Omental fat pad (tissue), 4 donors: ENCODE data around the gene C3orf20. TPM values are rescaled to one million over a fixed set of nuclear protein-coding genes. Genes with fewer than 3 reads are reported as not detected.

Experiments used
- ATAC-seq: fragments of 150-250 bp; one replicate; pipeline ENCODE4 v1.9.1; 2016; ENCODE audit warnings: mild to moderate bottlenecking, moderate library complexity; ENCODE audit not compliant: low FRiP score
- DNase-seq: peaks from one replicate; pipeline ENCODE4 v3.0.0-alpha.2; 2019; ENCODE audit warnings: low spot score
- CTCF ChIP-seq, 3 donors: fragments of 450-650 bp; IDR thresholded peaks; one replicate each; pipeline ENCODE4 v1.5.1; 2016 to 2017; ENCODE audit warnings: antibody characterized with exemption in 3 of 3, mild to moderate bottlenecking in 3 of 3, moderate library complexity in 2 of 3
- total RNA-seq, 4 donors: library from RNA; depleted of rRNA; stranded (reverse); fragments of >200 nt; gene quantifications; one replicate each; pipeline ENCODE4 v1.1.0, GENCODE V29; 2016

Gene C3orf20
- total RNA-seq, 4 donors from 2014 or later = 0.12 to 0.28 TPM; not detected in 2

GRCh38 chr3:14725564-14726440 is 50.9 kb downstream of the C3orf20 start:
- TF ChIP-seq CTCF (IDR thresholded peaks at IDR 0.05) = no peak
- ATAC-seq (peak; percentile 39), DNase-seq (no peak)

GRCh38 chr3:14726441-14726780 is 51.5 kb downstream of the C3orf20 start:
- TF ChIP-seq CTCF (IDR thresholded peaks at IDR 0.05) = no peak
- no peak for ATAC-seq
- no peak for DNase-seq

- no peak for TF ChIP-seq CTCF (IDR thresholded peaks at IDR 0.05)
- no peak for ATAC-seq
- no peak for DNase-seq
Observed at GRCh38 chr3:14728113-14728512, 53.2 kb downstream of the C3orf20 start.

GRCh38 chr3:14730703-14731382 is 55.9 kb downstream of the C3orf20 start:
- DNase-seq = no peak
- no peak for ATAC-seq
- no peak for TF ChIP-seq CTCF (IDR thresholded peaks at IDR 0.05)

GRCh38 chr3:14740983-14741382 is 66.0 kb downstream of the C3orf20 start:
- DNase-seq (no peak), ATAC-seq (no peak)
- TF ChIP-seq CTCF (IDR thresholded peaks at IDR 0.05) = no peak

GRCh38 chr3:14741510-14741909 is 66.6 kb downstream of the C3orf20 start:
- TF ChIP-seq CTCF (IDR thresholded peaks at IDR 0.05) = no peak
- ATAC-seq (no peak), DNase-seq (no peak)
